Epidermal melanocyte (primary cell): ENCODE results near the gene USP10.

Experiments
- DNase-seq: peaks from one replicate; pipeline ENCODE4 v3.0.0; 2011; ENCODE audit warnings: low spot score; ENCODE audit not compliant: insufficient read length

The USP10 gene

GRCh38 chr16:84821728-84822689 is 122.2 kb downstream of the USP10 start:
- DNase-seq, result no peak

GRCh38 chr16:84822990-84823389 is 123.2 kb downstream of the USP10 start:
- no peak for DNase-seq

GRCh38 chr16:84823484-84823883 is 123.7 kb downstream of the USP10 start:
- DNase-seq, result no peak

GRCh38 chr16:84823926-84824325 is 124.1 kb downstream of the USP10 start:
- no peak for DNase-seq

- DNase-seq, result no peak
Observed at GRCh38 chr16:84825896-84826557, 126.2 kb downstream of the USP10 start.

DNA sequence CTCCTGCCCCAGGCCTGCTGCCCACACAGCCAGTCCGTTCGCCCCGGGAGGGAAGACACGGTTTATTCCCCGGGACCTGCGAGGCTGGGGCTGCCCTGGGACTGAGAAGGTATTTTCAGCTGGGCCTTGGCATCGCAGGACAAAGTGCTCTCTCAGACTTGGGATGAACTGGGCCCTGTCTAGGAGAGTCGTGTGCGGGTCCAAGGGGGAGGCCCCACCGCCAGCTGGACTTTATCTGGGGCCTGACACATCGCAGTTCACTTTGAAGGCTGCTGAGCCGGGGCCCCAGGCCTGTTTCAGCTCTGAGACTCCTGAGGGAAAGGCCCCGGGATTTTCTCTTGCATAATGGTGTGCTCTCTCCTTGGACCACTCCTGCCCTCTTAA is 126.8 kb downstream of the USP10 start:
- DNase-seq, result no peak

- no peak for DNase-seq
Observed at GRCh38 chr16:84827131-84827574, 127.4 kb downstream of the USP10 start.

GRCh38 chr16:84827897-84828296 is 128.1 kb downstream of the USP10 start:
- DNase-seq, result no peak

GRCh38 chr16:84828322-84828721 is 128.5 kb downstream of the USP10 start:
- no peak for DNase-seq
